ENCODE data around the gene NR2F1-AS1. TPM values are rescaled to one million over a fixed set of nuclear protein-coding genes. Genes with fewer than 3 reads are reported as not detected.
"Not testable (repeated sequence)": the region's sequence is repeated elsewhere in the genome, so short reads cannot be mapped to it uniquely, and the experiment has no call there.

The NR2F1-AS1 gene
- polyA plus RNA-seq, 6 donors from 2014 or later, result not detected

- DNase-seq (no peak), ATAC-seq (ENCODE audit: low read depth in 2 of 2) (no peak)
- H3K36me3 Mint-ChIP-seq, result no peaks in the 10 kb centered on the region
- no peak overlapping the region for H3K27ac Mint-ChIP-seq
- no peak overlapping the region for H3K4me3 Mint-ChIP-seq
- no peaks in the 10 kb centered on the region for H3K4me1 Mint-ChIP-seq
- peaks cover 0 to 3% (median 0%) of the 10 kb centered on the region in 7 donors for H3K9me3 Mint-ChIP-seq
- peaks cover 0 to 4% (median 0%) of the 10 kb centered on the region in 3 donors for H3K27me3 Mint-ChIP-seq
These were observed 83.9 kb downstream of the NR2F1-AS1 start for GRCh38 chr5:93497096-93497495.

DNA sequence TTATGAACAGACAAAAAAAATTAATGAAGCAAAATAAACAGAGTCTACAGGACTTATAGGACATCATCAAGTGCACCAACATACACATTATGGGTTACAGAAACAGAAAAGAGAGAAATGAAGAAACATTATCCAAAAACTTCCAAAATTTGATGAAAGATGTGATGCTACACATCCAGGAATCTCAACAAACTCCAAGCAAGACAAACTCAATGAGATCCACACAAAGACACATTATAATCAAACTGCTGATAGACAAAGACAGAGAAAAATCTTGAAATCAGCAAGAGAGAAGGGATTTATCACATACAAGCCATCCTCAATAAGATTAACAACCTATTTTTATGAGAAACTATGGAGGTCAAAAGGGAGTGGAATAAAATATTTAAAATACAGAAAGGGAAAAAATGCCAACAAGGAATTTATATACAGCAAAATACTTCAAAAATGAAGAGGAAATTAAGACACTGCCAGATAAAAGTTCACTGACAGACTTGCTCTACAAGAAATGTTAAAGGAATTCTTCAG is 101.0 kb downstream of the NR2F1-AS1 start:
- H3K27ac Mint-ChIP-seq, result no peak overlapping the region
- DNase-seq, result no peak
- H3K27me3 Mint-ChIP-seq, result peaks cover 0 to 3% (median 0%) of the 10 kb centered on the region in 3 donors
- H3K4me1 Mint-ChIP-seq, result no peaks in the 10 kb centered on the region
- H3K4me3 Mint-ChIP-seq, result no peak overlapping the region
- peaks cover 0 to 9% of the 10 kb centered on the region in 2 donors for H3K36me3 Mint-ChIP-seq
- no peak for ATAC-seq (ENCODE audit: low read depth in 2 of 2)
- peaks cover 5 to 31% (median 10%) of the 10 kb centered on the region in 7 donors for H3K9me3 Mint-ChIP-seq

DNA sequence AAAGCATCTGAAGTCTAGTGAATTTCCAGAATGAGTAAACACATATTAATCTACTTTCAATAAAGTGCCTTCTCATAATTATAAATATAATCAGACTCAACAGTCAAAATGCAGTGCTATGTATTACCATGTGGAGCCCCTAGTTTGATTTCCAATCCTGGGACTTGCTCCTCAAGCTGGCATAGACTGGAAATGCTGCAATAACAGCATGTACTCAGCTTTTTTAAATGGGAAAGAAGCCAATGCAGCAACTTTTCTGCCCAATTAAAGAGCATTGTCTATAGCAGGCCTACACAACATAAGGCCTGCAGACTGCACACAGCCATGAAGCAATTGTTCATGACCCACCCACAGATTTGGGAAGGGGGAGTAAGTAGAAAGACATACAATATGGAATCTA is 103.2 kb downstream of the NR2F1-AS1 start:
- Mint-ChIP-seq H3K27me3 (peaks cover 0 to 3% (median 0%) of the 10 kb centered on the region in 3 donors), H3K9me3 (peaks cover 3 to 30% (median 5%) of the 10 kb centered on the region in 7 donors), H3K36me3 (peaks cover 0 to 8% of the 10 kb centered on the region in 2 donors), H3K4me3 (no peak overlapping the region), H3K27ac (no peak overlapping the region), H3K4me1 (no peaks in the 10 kb centered on the region)
- no peak for ATAC-seq (ENCODE audit: low read depth in 2 of 2)
- DNase-seq, result no peak

- DNase-seq (no peak), ATAC-seq (ENCODE audit: low read depth in 2 of 2) (no peak)
- peaks cover 0 to 3% (median 0%) of the 10 kb centered on the region in 3 donors for H3K27me3 Mint-ChIP-seq
- H3K9me3 Mint-ChIP-seq, result peaks cover 3 to 24% (median 5%) of the 10 kb centered on the region in 7 donors
- no peak overlapping the region for H3K4me3 Mint-ChIP-seq
- peaks cover 0 to 8% of the 10 kb centered on the region in 2 donors for H3K36me3 Mint-ChIP-seq
- no peak overlapping the region for H3K27ac Mint-ChIP-seq
- no peaks in the 10 kb centered on the region for H3K4me1 Mint-ChIP-seq
These were observed 104.7 kb downstream of the NR2F1-AS1 start for GRCh38 chr5:93476251-93476742.

- H3K27ac Mint-ChIP-seq, result no peak overlapping the region
- DNase-seq, result no peak
- H3K27me3 Mint-ChIP-seq, result no peaks in the 10 kb centered on the region
- H3K9me3 Mint-ChIP-seq, result peaks cover 14 to 56% (median 40%) of the 10 kb centered on the region in 7 donors
- ATAC-seq (ENCODE audit: low read depth in 2 of 2), result no peak
- no peaks in the 10 kb centered on the region for H3K4me1 Mint-ChIP-seq
- H3K36me3 Mint-ChIP-seq, result peaks cover 0 to 9% of the 10 kb centered on the region in 2 donors
- H3K4me3 Mint-ChIP-seq, result no peak overlapping the region
These were observed 118.1 kb downstream of the NR2F1-AS1 start for GRCh38 chr5:93462916-93463315.

- H3K27ac Mint-ChIP-seq, result no peak overlapping the region
- no peak overlapping the region for H3K4me3 Mint-ChIP-seq
- H3K36me3 Mint-ChIP-seq, result peaks cover 0 to 9% of the 10 kb centered on the region in 2 donors
- H3K9me3 Mint-ChIP-seq, result peaks cover 14 to 48% (median 37%) of the 10 kb centered on the region in 7 donors
- DNase-seq, result no peak
- no peak for ATAC-seq (ENCODE audit: low read depth in 2 of 2)
- H3K4me1 Mint-ChIP-seq, result no peaks in the 10 kb centered on the region
- H3K27me3 Mint-ChIP-seq, result no peaks in the 10 kb centered on the region
These were observed 119.3 kb downstream of the NR2F1-AS1 start for GRCh38 chr5:93461756-93462155.

GRCh38 chr5:93460286-93460685 is 120.7 kb downstream of the NR2F1-AS1 start:
- DNase-seq, result no peak
- ATAC-seq (ENCODE audit: low read depth in 2 of 2), result no peak
- H3K4me1 Mint-ChIP-seq, result no peaks in the 10 kb centered on the region
- peaks cover 0 to 9% of the 10 kb centered on the region in 2 donors for H3K36me3 Mint-ChIP-seq
- no peaks in the 10 kb centered on the region for H3K27me3 Mint-ChIP-seq
- peaks cover 14 to 42% (median 33%) of the 10 kb centered on the region in 7 donors for H3K9me3 Mint-ChIP-seq
- H3K27ac Mint-ChIP-seq, result no peak overlapping the region
- H3K4me3 Mint-ChIP-seq, result no peak overlapping the region

GRCh38 chr5:93456796-93457195 is 124.2 kb downstream of the NR2F1-AS1 start:
- H3K27me3 Mint-ChIP-seq; ATAC-seq (ENCODE audit: low read depth in 2 of 2); H3K4me1 Mint-ChIP-seq; DNase-seq; H3K36me3 Mint-ChIP-seq; H3K27ac Mint-ChIP-seq; H3K4me3 Mint-ChIP-seq: not testable (repeated sequence)
- peaks cover 4 to 12% (median 9%) of the 10 kb centered on the region in 7 donors for H3K9me3 Mint-ChIP-seq

DNA sequence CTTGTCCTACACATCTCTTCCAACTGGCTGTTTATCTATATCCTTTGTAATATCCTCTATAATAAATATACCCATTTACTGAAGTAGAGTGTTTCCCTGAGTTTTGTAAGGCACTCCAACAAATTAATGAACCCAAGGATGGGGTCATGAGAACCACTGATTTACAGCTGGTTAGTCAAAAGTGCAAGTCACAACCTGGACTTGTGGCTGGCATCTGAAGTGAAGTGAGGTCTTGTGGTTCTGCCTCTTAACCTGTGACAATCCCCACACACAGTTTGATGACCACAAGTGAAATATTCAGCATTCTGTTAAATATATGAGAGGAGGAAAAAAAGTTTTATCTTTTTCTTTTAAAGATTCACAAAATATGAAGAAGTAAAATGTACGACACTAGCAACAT is 126.1 kb downstream of the NR2F1-AS1 start:
- Mint-ChIP-seq H3K4me3 (no peak overlapping the region), H3K4me1 (no peaks in the 10 kb centered on the region), H3K9me3 (peaks cover 0 to 4% (median 0%) of the 10 kb centered on the region in 7 donors), H3K27ac (no peak overlapping the region), H3K27me3 (no peaks in the 10 kb centered on the region), H3K36me3 (no peaks in the 10 kb centered on the region)
- DNase-seq (no peak), ATAC-seq (ENCODE audit: low read depth in 2 of 2) (no peak)

DNA sequence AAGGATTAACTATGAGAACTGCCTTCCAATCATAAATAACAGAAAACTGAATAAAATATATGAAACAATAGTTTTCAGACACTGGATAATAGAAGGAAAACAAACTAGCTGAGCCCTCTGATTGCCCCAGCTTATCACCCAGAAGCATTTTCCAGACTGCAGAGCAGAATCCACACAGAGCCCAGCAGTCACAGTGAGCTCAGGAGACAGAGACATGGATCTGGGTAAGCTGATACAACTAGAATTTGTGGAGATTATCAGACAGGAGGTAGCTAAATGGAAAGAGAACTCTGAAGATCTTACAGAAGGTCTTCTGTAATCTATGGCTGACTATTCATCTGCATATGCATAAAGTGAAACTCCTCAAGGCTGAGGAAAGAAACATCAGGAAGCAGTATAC is 128.8 kb downstream of the NR2F1-AS1 start:
- Mint-ChIP-seq H3K4me1 (no peaks in the 10 kb centered on the region), H3K27me3 (no peaks in the 10 kb centered on the region)
- ATAC-seq (ENCODE audit: low read depth in 2 of 2), result no peak

DNA sequence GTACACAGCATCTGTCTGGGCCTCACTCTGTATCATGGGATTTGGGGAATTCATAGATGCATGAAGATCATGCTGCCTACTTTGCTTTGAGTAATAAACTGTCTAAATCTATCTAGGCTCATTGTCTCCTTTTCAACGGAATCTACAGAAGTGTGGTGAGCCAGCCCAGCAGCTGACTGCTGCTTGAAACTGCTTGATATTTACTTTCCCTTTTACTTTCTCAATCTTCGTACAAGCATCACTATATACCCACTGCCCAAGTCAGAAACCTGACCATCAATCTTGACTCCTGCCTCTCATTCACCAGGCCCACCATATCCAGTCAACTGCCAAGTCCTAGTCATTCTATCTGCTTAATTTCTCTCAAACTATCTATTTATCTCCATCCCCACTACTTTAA is 142.9 kb downstream of the NR2F1-AS1 start:
- DNase-seq (no peak), ATAC-seq (ENCODE audit: low read depth in 2 of 2) (no peak)
- H3K27ac Mint-ChIP-seq, result no peak overlapping the region
- peaks cover 0 to 6% (median 5%) of the 10 kb centered on the region in 3 donors for H3K27me3 Mint-ChIP-seq
- peaks cover 1 to 10% (median 3%) of the 10 kb centered on the region in 7 donors for H3K9me3 Mint-ChIP-seq
- peak overlapping the region in 1 of 8 donors; percentile 7 for H3K4me3 Mint-ChIP-seq
- no peaks in the 10 kb centered on the region for H3K36me3 Mint-ChIP-seq
- no peaks in the 10 kb centered on the region for H3K4me1 Mint-ChIP-seq

More for the DNA sequence above, 128.8 kb downstream of the NR2F1-AS1 start:
- no peak overlapping the region for H3K27ac Mint-ChIP-seq
- no peaks in the 10 kb centered on the region for H3K36me3 Mint-ChIP-seq
- H3K9me3 Mint-ChIP-seq, result peaks cover 0 to 5% (median 0%) of the 10 kb centered on the region in 7 donors
- no peak for DNase-seq
- H3K4me3 Mint-ChIP-seq, result no peak overlapping the region

DNA sequence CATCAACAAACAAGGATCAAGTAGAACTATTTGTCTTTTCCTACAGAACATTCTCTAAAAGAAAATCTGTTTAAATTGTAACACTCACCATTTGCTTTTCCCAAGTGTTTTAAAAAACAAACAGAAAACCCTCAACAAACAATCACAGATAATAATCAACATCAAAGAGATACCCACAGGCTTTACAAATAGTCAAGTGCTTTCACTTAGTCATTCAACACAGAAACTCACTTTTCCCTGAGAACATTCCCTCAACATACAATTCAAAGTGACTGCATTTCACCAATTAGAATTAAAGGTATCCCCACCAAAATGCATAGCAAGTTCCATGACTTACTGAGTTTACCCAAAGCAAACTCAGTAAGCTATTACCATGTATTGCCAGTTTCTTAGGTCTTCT is 144.9 kb downstream of the NR2F1-AS1 start:
- Mint-ChIP-seq H3K27me3 (peaks cover 0 to 6% (median 6%) of the 10 kb centered on the region in 3 donors), H3K4me3 (no peak overlapping the region), H3K27ac (no peak overlapping the region), H3K4me1 (no peaks in the 10 kb centered on the region), H3K9me3 (peaks cover 0 to 4% (median 1%) of the 10 kb centered on the region in 7 donors), H3K36me3 (no peaks in the 10 kb centered on the region)
- DNase-seq, result no peak
- no peak for ATAC-seq (ENCODE audit: low read depth in 2 of 2)

GRCh38 chr5:93433422-93433821 is 147.6 kb downstream of the NR2F1-AS1 start:
- H3K36me3 Mint-ChIP-seq, result no peaks in the 10 kb centered on the region
- H3K27me3 Mint-ChIP-seq, result peaks cover 0 to 11% (median 5%) of the 10 kb centered on the region in 3 donors
- ATAC-seq (ENCODE audit: low read depth in 2 of 2) (no peak), DNase-seq (no peak)
- H3K9me3 Mint-ChIP-seq, result no peaks in the 10 kb centered on the region
- no peaks in the 10 kb centered on the region for H3K4me1 Mint-ChIP-seq
- H3K27ac Mint-ChIP-seq, result no peak overlapping the region
- H3K4me3 Mint-ChIP-seq, result no peak overlapping the region

DNA sequence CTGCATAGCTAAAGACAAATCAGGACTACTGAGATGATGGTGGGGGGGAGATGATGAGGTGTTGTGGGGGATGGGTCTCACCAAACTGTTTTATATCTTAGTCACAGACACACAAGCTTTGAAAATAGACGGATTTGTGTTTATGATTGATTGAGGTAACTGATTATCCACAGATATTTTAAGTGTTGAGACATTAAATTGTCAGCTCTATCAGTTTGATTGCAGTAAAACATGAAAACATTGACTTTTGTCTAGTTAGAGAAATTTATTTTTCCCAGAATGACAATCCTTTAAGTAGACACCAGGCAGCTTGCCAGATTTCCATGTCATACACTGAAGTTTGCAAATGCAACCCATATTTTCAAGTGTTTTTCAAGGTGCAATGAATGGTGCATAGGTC is 149.8 kb downstream of the NR2F1-AS1 start:
- Mint-ChIP-seq H3K4me3 (no peak overlapping the region), H3K27ac (no peak overlapping the region), H3K27me3 (peaks cover 0 to 11% (median 0%) of the 10 kb centered on the region in 3 donors), H3K9me3 (no peaks in the 10 kb centered on the region), H3K36me3 (no peaks in the 10 kb centered on the region), H3K4me1 (no peaks in the 10 kb centered on the region)
- ATAC-seq (ENCODE audit: low read depth in 2 of 2), result no peak
- no peak for DNase-seq

Measured in naive B cell (primary cell).